Breast epithelium (tissue), 4 donors: ENCODE data around the gene ROR2. TPM values are rescaled to one million over a fixed set of nuclear protein-coding genes. Genes with fewer than 3 reads are reported as not detected.

Experiments used
- DNase-seq, 2 donors: peaks; one replicate each; pipeline ENCODE4 v3.0.0-alpha.2; 2019; ENCODE audit warnings: low spot score in 2 of 2
- H3K27ac ChIP-seq, 2 donors: fragments of 200-600 bp; sonication (generic) in 1 of 2; one replicate each; pipeline ENCODE4 v1.5.1; 2016 to 2019; ENCODE audit warnings: mild to moderate bottlenecking in 1 of 2
- H3K27me3 ChIP-seq, 2 donors: fragments of 200-600 bp; sonication (generic) in 1 of 2; one replicate each; pipeline versions ENCODE4 v1.5.1 to v1.6.0; 2017 to 2019; ENCODE audit warnings: control low read depth in 1 of 2, mild to moderate bottlenecking in 1 of 2
- H3K36me3 ChIP-seq: fragments of 200-600 bp; one replicate; pipeline ENCODE4 v1.5.1; 2019
- H3K4me1 ChIP-seq, 2 donors: fragments of 200-600 bp; sonication (generic); one replicate each; pipeline ENCODE4 v1.5.1; 2016 to 2019; ENCODE audit warnings: control low read depth in 1 of 2
- H3K4me3 ChIP-seq, 3 donors: fragments of 200-600 bp; sonication (generic); 1 replicate in 2 of 3; 2 replicates in 1 of 3; pipeline ENCODE4 v1.5.1; 2016 to 2019; ENCODE audit warnings: mild to moderate bottlenecking in 3 of 3, moderate library complexity in 2 of 3
- H3K9me3 ChIP-seq, 2 donors: fragments of 200-600 bp; sonication (generic) in 1 of 2; one replicate each; pipeline ENCODE4 v1.5.1; 2016 to 2019; ENCODE audit warnings: control low read depth in 1 of 2
- POLR2A ChIP-seq: fragments of 450-650 bp; IDR thresholded peaks from one replicate; pipeline ENCODE4 v1.6.1; 2016; ENCODE audit warnings: antibody characterized with exemption, mild to moderate bottlenecking, moderate library complexity
- POLR2AphosphoS5 ChIP-seq, 3 donors: sonication (generic); formaldehyde crosslinking; IDR thresholded peaks; one replicate each; pipeline ENCODE4 v1.6.1; 2017; ENCODE audit warnings: antibody characterized with exemption in 3 of 3
- intact Hi-C: fragments of 100-400 bp; cut with DNase I; formaldehyde crosslinking; loops from one replicate; pipeline ENCODE4 v1.15.1; 2023; ENCODE audit warnings: low total_unique reads
- total RNA-seq, 3 donors: library from RNA; depleted of rRNA; stranded (reverse); fragments of >200 nt; gene quantifications; one replicate each; pipeline ENCODE4 v1.1.0, GENCODE V29; 2016
- TF ChIP-seq, protein P1 (sequence below), 3 donors: fragments of 450-650 bp; IDR thresholded peaks; one replicate each; pipeline ENCODE4 v1.5.1; 2016 to 2017; ENCODE audit warnings: antibody characterized with exemption in 3 of 3, mild to moderate bottlenecking in 3 of 3, moderate library complexity in 3 of 3

Gene ROR2
- total RNA-seq, 3 donors from 2014 or later = 2.1 to 25.6 (median 10.2) TPM

DNA sequence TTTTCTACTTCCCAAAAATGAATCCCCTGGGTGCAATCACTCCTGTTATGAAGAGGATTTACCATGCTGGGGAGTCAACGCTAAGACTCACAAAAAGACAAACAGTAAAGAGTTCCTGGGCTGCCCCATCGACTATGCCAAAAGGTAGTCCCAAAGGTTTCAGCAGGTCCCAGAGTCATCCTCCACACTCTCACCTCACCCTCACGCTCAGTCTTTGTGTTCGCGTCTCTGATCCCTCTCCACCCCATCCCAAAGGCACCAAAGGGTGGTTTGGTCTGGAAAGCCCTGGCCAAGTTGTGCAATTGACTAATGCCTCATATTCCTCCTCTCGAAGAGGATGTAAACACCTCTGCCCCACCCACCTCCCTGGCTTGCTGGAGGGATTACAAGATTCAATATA, 286.2 kb downstream of the ROR2 start:
- Histone ChIP-seq H3K9me3 (no peaks in the 10 kb centered on the region), H3K4me1 (no peaks in the 10 kb centered on the region), H3K27me3 (no peaks in the 10 kb centered on the region), H3K27ac (no peak overlapping the region), H3K4me3 (no peak overlapping the region), H3K36me3 (no peaks in the 10 kb centered on the region)
- TF ChIP-seq, protein P1, sequence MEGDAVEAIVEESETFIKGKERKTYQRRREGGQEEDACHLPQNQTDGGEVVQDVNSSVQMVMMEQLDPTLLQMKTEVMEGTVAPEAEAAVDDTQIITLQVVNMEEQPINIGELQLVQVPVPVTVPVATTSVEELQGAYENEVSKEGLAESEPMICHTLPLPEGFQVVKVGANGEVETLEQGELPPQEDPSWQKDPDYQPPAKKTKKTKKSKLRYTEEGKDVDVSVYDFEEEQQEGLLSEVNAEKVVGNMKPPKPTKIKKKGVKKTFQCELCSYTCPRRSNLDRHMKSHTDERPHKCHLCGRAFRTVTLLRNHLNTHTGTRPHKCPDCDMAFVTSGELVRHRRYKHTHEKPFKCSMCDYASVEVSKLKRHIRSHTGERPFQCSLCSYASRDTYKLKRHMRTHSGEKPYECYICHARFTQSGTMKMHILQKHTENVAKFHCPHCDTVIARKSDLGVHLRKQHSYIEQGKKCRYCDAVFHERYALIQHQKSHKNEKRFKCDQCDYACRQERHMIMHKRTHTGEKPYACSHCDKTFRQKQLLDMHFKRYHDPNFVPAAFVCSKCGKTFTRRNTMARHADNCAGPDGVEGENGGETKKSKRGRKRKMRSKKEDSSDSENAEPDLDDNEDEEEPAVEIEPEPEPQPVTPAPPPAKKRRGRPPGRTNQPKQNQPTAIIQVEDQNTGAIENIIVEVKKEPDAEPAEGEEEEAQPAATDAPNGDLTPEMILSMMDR (IDR thresholded peaks at IDR 0.05) = no peak
- intact Hi-C loops = no loop called here
- DNase-seq = no peak

DNA sequence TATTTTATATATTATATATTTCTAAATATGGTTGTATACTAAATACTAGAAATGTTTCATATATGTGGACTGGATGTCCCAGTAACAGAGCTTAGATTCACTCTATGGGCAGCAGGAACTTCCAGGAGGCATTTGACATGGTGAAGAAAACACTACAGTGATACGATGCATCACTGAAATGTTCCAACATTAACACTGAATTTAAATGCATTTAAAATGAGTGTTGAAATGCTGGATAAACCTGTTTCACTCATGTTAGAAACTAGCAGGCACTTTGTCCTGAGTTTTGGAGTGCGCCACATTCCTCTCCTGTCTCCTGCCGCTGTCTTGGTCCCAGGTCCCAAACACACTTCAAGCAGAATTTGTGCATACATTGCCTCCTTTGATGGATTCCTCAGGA, 288.6 kb downstream of the ROR2 start:
- TF ChIP-seq, protein P1 (IDR thresholded peaks at IDR 0.05) = no peak
- TF ChIP-seq POLR2A (no peak), POLR2AphosphoS5 (IDR thresholded peaks at IDR 0.05) (no peak)
- Histone ChIP-seq H3K4me3 (no peak overlapping the region), H3K9me3 (no peaks in the 10 kb centered on the region), H3K27ac (no peak overlapping the region), H3K36me3 (no peaks in the 10 kb centered on the region), H3K27me3 (no peaks in the 10 kb centered on the region), H3K4me1 (no peaks in the 10 kb centered on the region)
- DNase-seq = no peak
- intact Hi-C loops = no loop called here

DNA sequence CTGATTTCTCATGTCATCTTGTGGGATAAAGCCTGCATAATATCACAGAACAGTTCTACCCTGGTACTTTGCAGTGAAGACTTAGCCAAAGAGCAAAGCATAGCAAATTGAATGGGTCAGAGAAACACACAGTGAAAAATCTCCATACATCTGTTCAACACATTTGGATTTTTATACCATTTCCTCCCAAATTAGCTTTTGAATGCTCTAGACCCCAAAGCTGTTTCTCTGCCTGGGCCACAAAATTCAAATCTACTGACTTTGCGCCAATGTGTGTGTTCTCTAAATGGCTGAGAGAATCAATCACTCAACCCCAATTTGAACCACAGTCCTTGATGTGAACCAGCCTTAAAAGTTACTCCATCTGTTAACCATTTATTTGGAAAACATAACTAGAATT, 289.5 kb downstream of the ROR2 start:
- Histone ChIP-seq H3K27ac (no peak overlapping the region), H3K36me3 (no peaks in the 10 kb centered on the region), H3K9me3 (no peaks in the 10 kb centered on the region), H3K4me1 (no peaks in the 10 kb centered on the region), H3K27me3 (no peaks in the 10 kb centered on the region), H3K4me3 (no peak overlapping the region)
- TF ChIP-seq POLR2A (no peak), POLR2AphosphoS5 (IDR thresholded peaks at IDR 0.05) (no peak)
- TF ChIP-seq, protein P1 (IDR thresholded peaks at IDR 0.05) = no peak
- no peak for DNase-seq
- intact Hi-C loops = no loop called here

DNA sequence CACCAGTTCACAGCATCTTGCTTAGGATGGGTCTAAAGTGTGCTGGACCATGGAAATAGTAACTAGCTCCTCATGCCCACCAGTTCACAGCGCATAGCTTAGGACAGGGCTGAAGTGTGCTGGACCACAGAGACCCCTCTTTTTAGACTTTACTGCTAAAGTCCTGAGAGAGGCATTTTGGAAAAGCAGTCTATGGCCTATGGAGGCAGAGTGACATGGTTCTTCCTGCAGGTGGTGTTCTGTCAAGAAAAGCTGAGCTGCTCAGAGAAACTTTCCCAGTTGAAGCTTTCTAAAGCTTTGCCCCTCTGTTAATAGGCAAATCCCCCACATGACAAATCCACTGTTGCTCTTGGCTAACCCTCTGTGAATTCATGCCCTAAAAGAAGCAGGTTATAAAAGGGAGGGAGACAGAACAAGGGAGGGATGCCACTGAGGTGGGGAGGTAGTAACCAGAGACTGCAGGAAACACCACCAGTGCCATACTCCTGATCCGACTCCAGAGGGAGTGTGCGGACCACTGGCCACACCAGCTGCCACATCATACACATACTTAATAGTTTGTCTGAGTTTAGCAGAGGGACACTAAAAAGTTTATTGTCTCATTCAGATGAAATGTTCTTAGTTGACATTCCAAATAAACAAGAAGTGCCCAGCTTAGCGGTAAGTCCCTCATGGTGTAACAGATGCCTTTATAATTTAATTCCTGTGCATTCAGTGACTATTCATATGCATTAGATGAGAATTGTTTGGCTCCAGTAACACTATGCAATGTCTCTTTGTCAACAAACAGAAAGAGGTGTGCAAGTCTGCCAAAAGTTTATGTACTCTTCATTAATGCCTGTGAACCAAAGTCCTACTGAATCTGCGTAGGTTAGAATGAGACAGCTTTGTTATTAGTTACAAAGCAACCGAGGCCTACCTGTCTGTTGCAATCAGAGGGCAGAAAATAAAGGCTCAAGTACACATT, 290.2 kb downstream of the ROR2 start:
- Histone ChIP-seq H3K36me3 (no peaks in the 10 kb centered on the region), H3K4me3 (no peak overlapping the region), H3K9me3 (no peaks in the 10 kb centered on the region), H3K4me1 (no peaks in the 10 kb centered on the region), H3K27me3 (no peaks in the 10 kb centered on the region), H3K27ac (no peak overlapping the region)
- no peak for TF ChIP-seq POLR2AphosphoS5 (IDR thresholded peaks at IDR 0.05)
- TF ChIP-seq, protein P1 (IDR thresholded peaks at IDR 0.05) = no peak
- no peak for TF ChIP-seq POLR2A
- intact Hi-C loops = no loop called here
- no peak for DNase-seq

DNA sequence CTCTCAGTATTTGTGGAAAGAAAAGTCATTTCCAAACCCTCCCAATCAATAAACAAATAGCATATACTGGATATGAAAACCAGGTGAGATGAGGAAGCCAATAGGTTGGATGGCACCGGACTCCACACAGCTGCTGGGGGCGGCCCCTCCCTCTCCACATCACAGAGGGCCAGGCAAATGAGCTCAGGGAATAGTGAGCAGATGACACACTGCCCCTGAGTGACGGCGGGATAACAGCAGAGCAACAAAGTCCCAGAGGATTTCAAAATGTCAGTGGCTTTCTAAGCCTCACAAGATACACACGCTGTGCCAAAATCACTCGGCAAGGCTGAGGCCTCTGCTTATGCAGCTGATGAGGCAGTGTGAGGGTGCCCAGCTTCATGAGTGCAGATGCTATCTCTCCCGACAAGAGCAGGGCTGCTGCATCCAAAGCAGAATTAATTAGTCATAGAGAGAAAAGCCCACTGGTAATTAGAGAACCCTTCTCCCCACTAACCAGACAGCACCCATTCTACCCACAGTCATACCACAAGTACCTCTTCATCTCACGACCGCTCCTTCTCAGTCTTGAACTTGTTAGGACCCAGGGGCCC, 291.4 kb downstream of the ROR2 start:
- no peak overlapping the region for H3K27ac ChIP-seq
- TF ChIP-seq, protein P1 (IDR thresholded peaks at IDR 0.05) = no peak
- TF ChIP-seq POLR2AphosphoS5 (IDR thresholded peaks at IDR 0.05) (no peak), POLR2A (no peak)
- H3K4me3 ChIP-seq = no peak overlapping the region
- H3K27me3 ChIP-seq = no peaks in the 10 kb centered on the region
- H3K9me3 ChIP-seq = no peaks in the 10 kb centered on the region
- intact Hi-C loops = no loop called here
- no peaks in the 10 kb centered on the region for H3K4me1 ChIP-seq
- DNase-seq = no peak
- H3K36me3 ChIP-seq = no peaks in the 10 kb centered on the region
